NCI-H526 (cell line): ENCODE data around the gene SRXN1.

Experiments
- DNase-seq, 2 experiments: peaks; one replicate each; lab custom pipeline; 2025; lab: John Stamatoyannopoulos, UW

SRXN1 gene

DNA sequence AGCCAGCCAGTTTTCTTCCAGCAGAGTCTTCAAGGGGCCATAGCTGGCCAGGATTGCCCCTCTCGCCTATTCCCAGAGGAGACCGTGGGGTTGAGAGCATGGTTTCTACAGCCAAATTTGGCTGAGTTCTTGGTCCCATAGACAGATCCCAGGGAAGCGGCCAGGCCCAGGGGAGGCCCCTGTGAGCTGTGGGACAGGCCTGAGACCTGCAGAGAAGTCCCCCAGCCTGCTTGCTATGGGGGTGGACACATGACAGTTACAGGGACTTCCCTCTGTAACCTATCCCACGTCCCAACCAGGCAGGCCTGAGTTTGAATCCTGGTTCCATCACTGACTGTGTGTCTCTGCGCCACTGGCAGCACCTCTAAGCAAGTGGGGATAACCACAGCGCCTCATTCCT is 45.5 kb downstream of the SRXN1 start:
- DNase-seq: no peak

DNA sequence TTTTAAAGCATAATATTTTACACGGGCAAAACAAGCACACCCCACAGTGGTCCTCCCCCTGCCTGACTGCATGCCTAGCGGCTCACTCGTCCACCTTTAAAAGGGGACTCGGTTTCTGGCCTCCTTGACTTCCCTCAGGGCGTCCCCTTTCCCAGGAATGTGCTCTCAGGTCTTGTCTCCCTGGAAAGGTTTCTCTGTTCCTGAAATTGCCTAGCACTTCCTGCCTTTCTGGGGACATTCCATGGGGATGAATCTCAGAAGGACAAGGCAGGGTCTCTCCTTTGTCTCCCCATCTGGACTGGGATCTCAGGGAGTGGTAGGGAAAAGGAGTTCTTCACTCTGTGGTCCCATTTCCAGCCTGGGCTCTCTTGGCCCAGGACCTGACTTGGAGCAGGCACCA is 47.8 kb downstream of the SRXN1 start:
- no peak for DNase-seq

DNA sequence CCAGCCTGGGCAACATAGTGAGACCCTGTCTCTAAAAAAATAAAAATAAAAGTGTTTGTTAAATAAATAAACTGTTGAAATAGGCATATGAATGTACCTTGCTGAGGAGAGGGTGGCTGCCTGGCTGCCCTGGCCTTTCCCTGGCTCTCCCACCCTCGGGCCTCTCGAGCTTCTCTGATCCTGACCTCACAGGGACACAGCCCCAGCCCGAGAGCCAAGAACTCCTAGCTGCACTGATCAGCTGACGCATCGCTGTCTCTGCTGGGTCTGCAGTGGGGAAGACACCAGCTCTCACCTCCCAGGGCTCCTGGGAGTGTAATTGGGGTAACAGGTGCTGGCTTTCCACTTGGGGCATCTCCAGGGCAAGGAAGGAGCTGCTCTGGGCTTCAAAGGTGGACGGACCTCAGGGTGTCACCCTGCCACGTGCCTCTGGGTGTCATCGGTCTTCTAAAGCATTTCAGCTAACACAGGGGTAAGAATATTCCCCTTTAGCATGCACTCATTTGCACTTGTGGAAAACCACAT is 49.8 kb downstream of the SRXN1 start:
- DNase-seq: no peak

DNA sequence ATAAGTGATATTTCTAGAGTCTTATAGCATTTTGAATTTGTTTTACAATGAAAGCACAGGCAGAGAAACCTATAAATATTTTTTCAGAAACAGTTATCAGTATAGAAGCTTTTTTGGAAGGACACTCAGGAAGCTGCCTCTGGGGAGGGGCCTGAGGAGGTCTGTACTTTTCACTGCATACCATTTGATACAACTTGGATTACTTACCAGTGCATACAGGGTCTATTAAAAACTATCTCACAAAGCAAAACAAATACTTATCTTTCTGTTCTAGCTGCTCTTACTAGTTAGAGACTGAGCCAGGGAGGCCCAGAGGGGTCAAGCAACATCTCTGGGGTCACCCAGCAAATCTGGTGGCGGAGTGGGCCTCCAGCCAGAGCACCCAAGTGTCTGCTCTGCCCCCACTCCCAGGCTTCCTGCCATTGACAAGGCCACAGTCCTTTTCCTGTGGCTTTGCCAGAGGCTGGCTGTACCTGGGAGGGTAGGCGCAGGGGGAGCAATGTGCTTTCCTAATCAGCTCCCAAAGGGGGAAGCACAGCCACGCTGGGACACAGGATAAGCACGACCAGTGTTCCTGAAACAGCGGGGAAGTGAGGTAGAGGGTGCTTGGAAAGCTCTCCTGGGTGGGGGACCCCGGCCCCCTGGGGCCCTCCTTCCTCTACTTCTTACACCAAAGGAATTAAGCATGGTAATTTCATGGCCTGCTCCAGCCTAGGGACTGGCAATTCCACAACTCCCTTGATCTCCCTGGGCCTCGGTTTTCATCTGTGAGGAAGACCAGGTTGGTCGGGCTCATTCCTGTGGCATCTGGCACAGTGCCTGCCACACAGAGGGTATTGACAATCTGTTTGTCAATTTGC is 50.7 kb downstream of the SRXN1 start:
- no peak for DNase-seq

DNA sequence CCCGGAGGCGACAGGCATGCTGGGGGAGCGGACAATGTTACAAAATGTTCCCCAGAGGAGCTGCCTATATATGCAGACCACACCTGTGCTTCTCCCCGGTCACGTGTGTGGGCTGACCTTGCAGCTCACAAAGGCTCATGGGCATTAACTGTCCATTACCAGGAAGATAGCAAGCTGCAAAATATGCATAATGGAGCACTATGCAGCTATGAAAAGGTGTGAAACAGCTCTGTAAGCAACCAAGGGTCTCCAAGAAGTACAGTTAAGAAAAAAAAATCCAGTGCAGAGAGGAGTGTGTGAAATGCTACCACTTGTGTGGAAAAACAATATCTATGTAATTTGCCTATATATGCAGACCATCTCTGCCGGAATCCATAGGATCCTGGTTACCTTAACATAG is 52.3 kb downstream of the SRXN1 start:
- no peak for DNase-seq

DNA sequence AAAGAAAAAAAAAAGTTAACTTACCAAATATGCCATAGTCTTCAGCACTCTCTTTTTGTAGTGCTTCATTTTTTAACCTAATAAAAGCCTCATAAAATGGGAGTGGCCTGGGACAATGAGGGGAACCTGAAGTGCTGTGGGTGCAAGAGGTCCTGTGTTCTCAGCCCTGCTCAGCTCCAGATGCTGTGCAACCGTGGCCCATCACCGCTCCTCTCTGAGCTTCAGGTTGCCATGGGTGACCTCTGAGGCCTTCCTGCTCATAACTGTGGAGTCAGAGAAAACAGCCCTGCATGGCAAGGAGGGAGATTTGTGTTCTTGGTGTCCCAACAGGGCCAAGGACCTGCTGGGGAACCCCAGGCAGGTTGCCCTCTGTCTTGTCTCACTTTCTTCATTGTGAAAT is 52.9 kb downstream of the SRXN1 start:
- DNase-seq: no peak

DNA sequence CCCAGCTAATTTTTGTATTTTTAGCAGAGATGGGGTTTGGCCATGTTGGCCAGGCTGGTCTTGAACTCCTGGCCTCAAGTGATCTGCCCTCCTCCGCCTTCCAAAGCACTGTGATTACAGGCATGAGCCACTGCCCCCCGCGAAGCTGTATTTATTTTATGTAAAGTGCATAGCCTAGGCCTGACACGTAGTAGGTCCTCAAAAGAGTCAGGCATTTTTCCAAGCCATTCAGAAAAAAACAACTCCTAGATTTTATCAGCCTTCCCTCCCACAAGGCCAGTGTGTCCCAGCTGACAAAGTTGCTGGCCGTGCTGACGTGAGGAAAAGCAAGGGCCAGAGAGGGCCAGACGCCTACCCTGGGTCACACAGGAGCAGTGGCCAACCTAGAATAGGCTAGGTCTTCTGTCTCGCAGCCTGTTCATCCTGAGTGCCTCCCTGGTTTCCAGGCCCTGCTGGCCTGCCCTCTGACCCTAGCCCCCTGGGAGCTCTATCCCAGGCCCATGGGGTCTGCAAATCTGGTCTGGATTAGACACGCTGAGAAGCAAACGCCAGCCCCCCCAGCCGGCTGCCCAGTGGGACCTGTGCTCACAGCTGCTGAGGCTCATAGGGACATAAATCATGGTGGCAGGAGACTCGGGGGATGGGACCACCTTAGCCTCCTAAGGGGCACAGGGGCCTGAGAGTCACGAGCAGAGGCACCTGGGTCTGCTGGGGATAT is 54.7 kb downstream of the SRXN1 start:
- DNase-seq: no peak

DNA sequence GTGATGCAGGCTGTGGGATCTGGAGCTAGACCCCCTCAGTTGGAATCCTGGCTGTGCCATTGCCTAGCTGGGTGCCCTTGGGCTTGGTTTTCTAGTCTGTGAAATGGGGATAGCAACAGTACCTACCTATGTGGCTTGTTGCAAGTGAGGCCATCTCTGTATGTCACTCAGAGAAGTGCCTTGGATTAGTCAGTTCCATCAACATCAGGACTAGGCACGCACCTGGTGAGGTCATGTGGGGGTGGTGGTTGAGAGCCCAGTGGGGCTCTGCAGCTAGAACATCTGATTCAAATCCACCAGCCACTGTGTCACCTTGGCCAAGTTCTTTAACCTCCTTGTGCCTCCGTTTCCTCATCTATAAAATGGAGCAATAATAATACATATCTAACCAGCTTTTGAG is 55.4 kb downstream of the SRXN1 start:
- no peak for DNase-seq
